GM18870 (cell line): ENCODE results near the gene CALCR.
"Not testable (repeated sequence)": the region's sequence is repeated elsewhere in the genome, so short reads cannot be mapped to it uniquely, and the experiment has no call there.

Source experiments
- ATAC-seq: cut with Tn5 transposase; IDR thresholded peaks from one replicate; pipeline ENCODE4 v1.9.1; 2021; ENCODE audit warnings: moderate library complexity; ENCODE audit not compliant: unreplicated experiment

CALCR gene

DNA sequence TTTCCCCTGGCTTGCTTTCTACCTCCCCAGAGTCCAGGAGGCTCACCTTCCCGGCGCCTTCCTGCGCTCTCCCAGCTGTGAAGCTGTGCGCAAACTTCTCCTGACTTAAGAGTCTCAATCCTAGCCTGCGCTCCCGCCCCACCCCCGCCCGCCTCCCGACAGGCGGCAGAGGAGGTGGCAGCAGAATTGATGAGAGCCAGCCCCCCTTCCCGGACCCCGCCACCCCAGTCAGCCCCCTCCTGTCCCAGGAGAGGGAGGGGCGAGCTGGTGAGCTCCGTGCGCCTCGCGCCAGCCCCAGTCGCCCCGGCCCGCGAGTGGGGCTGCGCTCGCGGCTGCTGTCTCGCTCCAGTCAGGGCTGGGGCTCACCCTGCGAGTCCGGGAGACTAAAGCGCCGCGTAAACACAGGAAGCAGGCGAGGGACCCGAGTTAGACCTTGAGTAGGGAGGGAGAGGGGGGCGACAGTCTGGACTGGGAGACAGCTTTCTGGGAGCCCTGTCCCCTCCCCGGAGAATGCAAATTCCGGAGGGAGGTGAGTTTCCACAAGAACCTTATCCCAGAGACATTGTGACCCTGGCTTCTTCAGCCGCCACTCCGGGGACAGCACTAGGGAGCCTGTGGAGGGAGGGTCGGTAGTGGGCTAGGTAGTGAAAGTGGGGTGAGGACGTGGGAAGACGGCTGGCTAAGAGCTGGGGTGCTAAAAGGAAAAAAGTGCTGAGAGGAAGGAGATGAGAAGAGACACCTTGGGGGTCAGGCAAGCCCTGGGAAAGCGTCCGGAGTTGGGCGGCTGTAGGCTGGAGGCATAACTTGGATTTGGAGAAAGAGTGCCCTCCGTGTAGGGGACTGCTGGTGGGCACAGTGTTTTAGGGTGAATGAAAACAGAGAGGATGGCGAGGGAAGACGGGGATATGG, at the start of gene CALCR:
Gene CALCR, minus strand, starts transcription at position 79 of the 909 bp plus-strand sequence. CDS start 87,743 bp downstream, outside the sequence.
- ATAC-seq: no peak

DNA sequence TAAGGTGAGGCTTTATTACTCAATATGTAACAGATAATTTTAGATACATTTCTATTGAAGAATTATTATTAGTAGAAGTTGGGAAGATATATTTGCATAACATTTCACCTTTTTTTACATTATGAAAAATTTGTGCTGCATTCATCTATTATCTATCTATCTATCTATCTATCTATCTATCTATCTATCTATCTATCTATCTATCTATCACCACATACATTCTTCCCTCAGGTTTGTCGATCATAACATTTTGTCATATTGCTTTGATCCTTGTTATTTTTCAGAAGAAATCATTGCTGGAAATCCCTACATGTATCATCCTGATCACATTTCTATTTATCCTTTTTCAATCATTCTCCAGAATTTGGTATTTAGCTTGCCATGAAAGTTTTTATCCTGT, 49.3 kb upstream of the CALCR start:
- ATAC-seq: no peak

DNA sequence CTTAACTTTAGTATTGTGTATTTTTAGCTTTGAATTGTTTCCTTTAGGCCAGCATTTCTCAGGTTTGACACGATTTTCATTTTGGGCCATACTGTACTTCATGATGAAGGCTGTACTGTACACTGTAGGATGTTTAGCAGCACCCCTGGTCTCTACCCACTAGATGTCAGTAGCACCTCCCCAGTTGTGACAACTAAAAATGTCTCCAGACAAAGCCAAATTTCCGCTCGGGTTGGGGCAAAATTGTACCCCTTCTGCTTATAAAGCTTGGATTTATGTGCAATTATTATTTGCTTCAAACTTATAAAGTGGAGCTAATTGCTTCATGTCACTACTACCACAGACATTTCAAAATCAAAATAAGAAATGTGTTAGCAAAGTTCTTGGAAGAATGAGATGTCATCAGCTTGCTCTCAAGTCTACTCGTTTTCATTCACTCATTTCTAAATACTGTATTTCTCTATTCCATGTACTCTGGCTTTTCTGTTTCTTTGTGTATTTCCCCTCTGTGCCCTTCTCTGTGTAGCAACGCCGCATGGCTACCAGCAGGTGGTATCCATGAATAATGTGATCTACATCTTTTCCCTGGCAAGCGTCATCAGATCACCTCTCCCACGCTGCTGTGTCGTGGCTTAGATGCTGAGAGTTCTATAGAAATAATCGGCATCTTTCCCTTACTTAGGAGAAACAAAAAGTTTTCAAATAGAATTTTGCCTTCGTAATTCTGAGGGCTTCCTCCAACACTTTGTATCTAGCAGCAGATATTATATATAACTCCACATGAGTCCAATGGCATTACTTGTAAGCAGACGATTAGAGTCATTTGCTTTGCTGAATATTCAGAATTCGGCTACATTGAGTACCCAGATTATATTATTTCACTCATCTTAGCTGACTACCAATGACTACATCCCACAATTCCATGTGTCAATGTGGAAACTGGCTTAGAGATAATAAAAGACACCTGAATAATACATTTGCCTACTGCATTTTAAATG, 47.8 kb upstream of the CALCR start:
- ATAC-seq: no peak

DNA sequence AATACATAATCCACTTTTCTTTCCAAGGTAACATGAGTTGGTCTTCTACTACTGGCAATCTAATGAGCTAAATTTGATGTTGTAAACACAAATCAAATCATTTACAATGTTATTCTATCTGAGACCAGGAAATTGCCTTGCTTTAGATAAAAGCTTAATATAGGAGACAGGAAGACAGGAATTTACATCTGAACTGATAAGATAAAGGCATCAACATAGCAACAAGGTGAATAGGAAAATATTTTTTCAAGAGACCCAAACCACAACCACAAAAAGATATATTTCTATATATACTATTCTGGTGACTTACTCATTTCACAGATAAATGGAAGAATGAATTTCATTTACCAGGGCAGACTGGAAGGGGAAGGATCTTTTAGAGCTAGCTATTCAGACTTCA, 46.3 kb upstream of the CALCR start:
- ATAC-seq: no peak

DNA sequence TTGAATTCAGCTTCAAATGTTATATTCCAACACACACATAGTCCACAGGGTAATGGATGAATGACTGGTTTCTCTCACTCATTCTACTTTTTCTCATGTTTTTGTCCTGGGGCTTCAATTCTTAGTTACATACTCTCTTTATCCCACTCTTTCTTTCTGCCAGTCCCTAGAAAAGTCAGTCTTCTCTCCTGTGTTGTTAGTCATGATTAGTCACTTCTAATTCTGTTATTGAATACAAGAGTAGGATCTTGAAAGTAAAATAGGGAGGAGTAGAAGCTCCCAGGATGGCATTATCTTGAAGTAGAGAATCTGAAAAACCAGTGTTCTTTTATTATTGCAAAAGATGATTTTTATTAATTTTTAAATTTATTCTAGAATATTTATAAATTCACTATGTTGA, 45.5 kb upstream of the CALCR start:
- ATAC-seq: no peak

DNA sequence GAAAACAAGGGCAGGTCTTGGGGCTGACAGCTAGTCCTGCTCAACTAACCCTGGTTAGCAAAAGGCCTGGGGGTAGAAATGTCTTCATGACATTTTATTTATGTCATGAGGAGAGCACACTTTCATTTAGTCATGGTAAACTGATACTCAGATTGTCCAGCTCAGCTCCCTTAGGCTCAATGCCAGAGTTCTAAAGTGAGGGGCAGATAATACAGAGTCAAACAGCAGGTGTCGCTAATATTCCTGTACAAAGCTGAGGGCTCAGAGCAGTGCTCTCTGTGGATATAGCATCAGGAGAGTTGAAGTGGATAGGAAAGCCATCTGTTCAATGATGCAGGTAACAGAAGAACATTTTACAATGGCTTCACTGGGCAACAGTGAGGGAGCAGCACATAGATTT, 26.8 kb upstream of the CALCR start:
- ATAC-seq: no peak

DNA sequence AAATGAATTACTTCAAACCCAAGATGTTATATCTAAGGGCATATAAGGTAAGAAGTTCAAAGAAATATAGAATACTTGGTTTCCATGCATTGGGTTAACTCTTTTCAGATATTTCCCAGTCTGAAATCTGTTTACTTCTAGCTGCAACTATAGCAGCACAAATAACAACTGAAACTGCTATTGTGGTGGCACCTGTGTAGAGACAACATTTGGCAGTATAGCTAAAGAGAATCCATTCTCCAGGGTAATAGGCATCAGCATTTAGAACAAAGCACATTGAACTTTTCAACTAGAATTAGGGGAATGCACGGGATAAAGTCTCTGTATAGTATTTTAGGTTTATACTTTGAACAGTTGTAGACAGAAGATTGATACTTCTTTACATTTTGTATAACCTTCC, 19.7 kb upstream of the CALCR start:
- ATAC-seq: no peak

DNA sequence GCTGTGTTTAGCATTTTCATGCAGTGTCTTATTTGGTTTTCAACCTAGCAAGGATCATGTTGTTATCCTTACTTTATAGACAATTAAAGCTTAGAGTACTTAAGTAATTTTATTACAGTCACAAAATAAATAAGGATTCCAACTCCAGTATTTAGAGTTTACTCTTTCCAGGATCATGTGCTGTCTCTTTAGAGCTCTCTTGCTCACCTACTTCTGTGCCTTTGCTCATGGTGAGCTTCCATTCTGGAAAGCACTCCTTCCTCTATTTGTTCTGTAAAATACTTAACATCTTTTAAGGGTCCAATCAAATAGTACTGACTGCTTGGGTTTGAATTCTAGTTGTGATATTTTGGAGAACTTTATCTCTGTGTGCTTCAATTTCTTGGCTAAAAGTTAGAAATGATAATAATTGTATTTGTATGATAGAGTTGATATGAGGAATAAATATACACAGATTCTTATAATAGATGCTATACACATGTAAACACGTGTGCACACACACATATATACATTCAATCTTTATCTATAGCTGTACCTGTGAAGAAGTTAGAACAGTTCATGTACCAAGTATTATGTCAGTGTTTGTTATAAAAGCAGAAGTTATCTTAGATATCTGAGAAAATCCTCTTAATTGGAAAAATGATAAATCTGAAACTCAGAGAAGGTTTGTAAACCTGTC, 18.2 kb upstream of the CALCR start:
- no peak for ATAC-seq

DNA sequence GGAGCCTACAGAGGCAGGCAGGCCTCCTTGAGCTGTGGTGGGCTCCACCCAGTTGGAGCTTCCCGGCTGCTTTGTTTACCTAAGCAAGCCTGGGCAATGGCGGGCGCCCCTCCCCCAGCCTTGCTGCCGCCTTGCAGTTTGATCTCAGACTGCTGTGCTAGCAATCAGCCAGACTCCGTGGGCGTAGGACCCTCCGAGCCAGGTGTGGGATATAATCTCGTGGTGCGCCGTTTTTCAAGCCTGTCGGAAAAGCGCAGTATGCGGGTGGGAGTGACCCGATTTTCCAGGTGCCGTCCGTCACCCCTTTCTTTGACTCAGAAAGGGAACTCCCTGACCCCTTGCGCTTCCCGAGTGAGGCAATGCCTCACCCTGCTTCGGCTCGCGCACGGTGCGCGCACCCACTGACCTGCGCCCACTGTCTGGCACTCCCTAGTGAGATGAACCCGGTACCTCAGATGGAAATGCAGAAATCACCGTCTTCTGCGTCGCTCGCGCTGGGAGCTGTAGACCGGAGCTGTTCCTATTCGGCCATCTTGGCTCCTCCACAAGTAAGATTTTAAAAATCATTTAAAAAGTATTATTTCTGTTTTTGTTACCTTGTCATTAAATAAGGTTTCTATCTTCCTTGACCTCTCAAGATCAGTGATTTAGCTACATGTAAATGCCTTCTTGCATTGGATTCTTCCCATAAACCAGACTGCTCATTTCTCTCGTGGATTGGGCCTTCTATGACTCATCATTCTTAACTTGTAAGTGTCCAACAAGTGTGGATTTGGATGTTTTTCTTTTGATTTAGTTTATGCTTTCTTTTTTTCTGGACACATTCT, 16.9 kb upstream of the CALCR start:
- not testable (repeated sequence) for ATAC-seq

DNA sequence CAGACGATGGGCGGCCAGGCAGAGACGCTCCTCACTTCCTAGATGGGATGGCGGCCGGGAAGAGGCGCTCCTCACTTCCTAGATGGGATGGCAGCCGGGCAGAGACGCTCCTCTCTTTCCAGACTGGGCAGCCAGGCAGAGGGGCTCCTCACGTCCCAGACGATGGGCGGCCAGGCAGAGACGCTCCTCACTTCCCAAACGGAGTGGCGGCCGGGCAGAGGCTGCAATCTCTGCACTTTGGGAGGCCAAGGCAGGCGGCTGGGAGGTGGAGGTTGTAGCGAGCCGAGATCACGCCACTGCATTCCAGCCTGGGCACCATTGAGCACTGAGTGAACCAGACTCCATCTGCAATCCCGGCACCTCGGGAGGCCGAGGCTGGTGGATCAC, 11.9 kb upstream of the CALCR start:
- not testable (repeated sequence) for ATAC-seq

DNA sequence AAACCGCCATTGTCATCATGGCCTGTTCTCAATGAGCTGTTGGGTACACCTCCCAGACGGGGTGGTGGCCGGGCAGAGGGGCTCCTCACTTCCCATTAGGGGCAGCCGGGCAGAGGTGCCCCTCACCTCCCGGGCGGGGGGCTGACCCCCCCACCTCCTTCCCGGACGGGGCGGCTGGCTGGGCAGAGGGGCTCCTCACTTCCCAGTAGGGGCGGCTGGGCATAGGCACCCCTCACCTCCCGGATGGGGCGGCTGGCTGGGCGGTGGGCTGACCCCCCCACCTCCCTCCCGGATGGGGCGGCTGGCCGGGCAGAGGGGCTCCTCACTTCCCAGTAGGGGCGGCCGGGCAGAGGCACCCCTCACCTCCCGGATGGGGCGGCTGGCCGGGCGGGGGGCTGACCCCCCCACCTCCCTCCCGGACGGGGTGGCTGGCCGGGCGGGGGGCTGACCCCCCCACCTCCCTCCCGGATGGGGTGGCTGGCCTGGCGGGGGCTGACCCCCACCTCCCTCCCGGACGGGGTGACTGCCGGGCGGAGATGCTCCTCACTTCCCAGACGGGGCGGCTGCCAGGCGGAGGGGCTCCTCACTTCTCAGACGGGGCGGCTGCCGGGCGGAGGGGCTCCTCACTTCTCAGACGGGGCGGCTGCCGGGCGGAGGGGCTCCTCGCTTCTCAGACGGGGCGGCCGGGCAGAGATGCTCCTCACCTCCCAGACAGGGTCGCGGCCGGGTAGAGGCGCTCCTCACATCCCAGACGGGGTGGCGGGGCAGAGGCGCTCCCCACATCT, 11.4 kb upstream of the CALCR start:
- not testable (repeated sequence) for ATAC-seq

DNA sequence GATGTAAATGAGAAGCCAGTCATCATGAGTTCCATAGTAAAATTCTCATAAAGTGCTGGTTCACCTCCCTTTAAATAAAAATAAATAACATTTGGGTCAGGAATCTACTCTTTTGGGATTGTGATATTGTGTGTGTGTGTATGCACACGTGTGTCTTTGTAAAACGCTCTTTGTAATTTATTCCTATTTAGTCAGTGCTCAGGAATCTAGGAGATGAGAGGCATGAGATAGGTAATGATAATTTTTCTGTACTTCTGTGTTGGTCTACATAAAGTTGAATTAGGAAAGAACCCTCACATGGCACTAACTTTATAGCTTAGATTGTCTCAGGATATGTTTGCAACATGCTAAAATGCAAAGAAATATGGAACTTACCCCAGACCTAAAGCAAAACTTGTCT, 4.9 kb upstream of the CALCR start:
- ATAC-seq: no peak

DNA sequence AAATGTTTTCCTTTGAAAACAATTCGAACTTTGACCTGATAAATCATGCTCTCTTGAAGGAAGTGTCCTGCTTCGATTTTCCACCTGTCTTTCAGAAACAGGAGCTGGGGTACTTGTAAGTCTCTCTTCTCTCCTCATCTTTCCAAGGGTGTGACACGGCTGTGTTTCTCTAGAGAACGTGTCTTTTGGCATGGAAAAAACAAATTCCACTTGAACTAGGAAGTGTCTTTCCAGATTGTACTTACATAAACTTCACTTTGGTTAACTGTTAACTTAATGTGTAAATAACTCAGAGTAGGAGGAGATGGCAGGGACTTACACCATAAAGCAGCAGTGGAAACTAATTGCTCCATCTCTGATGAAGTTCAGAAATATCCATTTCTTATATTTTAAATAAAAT, 4.2 kb upstream of the CALCR start:
- ATAC-seq: no peak

DNA sequence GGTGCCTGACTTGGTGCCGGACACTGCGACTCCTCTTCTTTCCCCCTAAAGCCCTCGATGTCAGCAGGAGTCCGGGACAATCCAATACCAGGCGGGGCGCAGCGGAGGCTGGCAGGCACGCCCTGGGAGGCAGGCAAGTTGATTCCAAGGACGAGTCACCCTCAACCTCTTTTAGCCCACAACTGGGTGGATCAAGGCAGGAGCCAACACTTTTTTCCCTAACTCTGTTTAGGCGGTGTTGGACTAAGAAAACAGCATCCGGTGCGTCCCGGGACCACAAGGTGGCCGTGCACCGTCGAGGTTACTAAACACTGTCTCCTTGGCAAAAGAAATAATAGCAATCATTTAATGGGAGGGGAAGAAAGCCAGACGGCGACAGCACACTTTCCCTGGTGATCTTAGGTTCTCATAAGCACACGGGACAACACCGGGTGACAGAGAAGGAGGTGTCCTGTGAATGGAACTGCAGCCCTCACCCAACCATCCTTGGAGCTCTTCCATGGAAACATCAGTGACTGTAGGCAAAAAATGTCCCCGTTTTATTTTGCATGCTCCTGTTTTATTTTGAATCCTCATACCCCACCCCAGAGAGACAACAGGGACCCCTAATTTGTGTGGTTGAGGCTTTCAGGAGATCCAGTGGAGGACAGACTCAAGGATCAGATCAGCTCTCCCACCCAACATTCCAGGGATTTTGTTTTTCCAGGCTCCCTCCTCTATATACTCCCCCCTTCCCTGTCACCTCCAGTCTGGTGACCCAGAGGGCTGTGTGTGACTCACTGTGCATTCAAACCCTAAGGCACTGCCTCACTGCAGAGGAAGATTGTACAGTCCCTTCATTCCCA, 1.3 kb upstream of the CALCR start:
- ATAC-seq: no peak

DNA sequence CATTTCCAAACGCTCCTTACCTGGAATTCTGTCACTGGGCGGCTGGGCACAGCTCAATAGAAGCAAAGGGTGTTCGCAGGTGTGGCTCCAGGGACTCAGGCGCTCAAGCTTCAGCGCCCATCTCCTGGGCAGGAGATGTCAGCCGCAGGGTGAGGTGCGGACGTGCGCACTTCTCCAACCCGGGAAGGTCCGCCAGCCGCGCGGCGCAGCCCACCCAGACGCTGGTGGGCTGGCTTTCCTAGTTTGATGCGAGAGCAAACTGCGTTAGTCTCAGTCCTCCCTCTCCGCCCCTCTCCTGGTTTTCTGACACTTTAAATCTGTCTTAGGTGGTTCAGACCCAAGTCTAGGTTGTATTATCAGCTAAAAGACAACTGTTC, 267 bp downstream of the CALCR start:
- no peak for ATAC-seq

DNA sequence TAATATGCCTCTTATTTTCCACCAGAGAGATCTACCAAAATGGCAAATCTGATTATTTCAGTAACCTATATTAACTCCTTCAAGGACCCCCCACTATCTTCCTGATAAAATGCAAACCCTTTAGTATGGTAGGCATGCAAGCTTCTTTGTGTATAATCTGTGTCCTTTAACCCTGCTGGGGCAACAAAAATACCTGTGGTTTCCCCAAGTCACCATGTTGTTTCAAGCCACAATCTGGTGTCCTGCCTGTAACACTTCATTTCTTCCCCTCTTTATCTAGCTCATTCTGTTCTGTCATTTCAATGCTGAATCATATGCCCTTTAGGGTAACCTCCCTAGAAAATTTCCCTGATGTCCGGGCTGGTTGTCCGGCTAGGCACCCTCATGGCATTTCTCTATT, 5.3 kb downstream of the CALCR start:
- no peak for ATAC-seq

DNA sequence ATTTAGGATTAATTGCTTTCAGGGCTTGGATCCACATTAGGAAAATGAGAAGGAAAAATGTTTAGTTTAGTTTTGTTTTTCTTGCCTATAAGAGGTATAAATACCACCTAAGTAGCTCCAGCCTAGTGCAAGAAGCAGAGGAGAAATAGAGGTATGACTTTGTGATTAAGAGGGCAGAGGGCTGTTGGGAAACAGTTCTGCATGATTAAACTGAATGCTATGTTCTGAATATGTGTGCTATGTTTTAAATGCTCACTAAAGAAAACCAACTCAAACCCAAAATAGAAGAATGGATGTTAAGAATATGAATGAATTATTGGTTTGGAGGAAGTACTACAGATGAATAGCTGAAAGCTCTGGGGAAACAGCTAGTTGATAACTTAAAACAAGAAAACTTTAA, 7.6 kb downstream of the CALCR start:
- ATAC-seq: no peak

DNA sequence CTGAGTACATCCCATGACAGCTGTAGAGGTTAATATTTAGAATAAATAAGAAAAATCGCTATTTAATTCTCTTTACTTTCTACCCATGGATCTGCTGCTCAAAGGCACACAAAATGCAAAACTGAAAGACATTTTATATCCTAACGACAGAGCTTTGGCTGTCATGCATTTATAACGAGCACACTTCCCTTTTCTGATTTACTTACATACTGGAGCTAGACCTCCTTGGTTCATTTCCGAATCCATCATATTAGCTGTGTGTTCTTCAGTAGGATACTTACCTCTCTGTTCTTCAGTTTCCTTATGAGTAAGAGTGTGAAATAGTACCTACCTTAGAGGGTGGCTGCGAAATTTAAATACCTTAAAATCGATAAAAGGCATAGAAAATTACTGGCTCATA, 10.9 kb downstream of the CALCR start:
- no peak for ATAC-seq

DNA sequence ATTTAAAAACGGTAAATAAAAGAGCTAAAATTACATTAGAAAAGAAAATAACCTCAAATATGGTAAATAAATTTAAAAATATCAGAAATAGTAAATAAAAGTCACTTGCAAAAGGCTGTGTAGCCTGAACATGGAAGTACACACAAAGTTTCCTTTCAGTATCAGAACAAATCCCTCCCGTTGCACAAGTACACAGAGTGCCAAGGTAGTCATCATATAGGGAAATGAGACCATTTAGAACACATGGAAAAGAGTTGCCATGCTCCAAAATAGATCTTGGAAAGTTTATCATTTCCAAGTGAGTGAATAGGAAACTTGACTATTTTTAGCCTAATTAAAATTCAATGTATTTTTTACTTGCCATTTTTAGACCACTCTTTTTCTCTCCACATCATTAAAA, 11.6 kb downstream of the CALCR start:
- no peak for ATAC-seq
